Measurements from ENCODE around the gene BRD7.

Gene BRD7

GRCh38 chr16:50389900-50390299 is 21.1 kb upstream of the BRD7 start:
- DNase-seq (ENCODE audit: low spot score): no peak

GRCh38 chr16:50388496-50388895 is 19.7 kb upstream of the BRD7 start:
- no peak for DNase-seq (ENCODE audit: low spot score)

GRCh38 chr16:50386774-50387173 is 18.0 kb upstream of the BRD7 start:
- no peak for DNase-seq (ENCODE audit: low spot score)

GRCh38 chr16:50386139-50386538 is 17.4 kb upstream of the BRD7 start:
- DNase-seq (ENCODE audit: low spot score): no peak

GRCh38 chr16:50384500-50385135 is 15.8 kb upstream of the BRD7 start:
- DNase-seq (ENCODE audit: low spot score): no peak

GRCh38 chr16:50381679-50382440 is 13.1 kb upstream of the BRD7 start:
- DNase-seq (ENCODE audit: low spot score): no peak

- DNase-seq (ENCODE audit: low spot score): no peak
Measured at GRCh38 chr16:50378417-50378816, 9.6 kb upstream of the BRD7 start.

GRCh38 chr16:50377001-50377400 is 8.2 kb upstream of the BRD7 start:
- DNase-seq (ENCODE audit: low spot score): no peak

GRCh38 chr16:50373780-50374179 is 5.0 kb upstream of the BRD7 start:
- no peak for DNase-seq (ENCODE audit: low spot score)

GRCh38 chr16:50373345-50373701 is 4.5 kb upstream of the BRD7 start:
- no peak for DNase-seq (ENCODE audit: low spot score)

- no peak for DNase-seq (ENCODE audit: low spot score)
Measured at GRCh38 chr16:50372611-50373344, 4.0 kb upstream of the BRD7 start.

GRCh38 chr16:50371936-50372595 is 3.3 kb upstream of the BRD7 start:
- no peak for DNase-seq (ENCODE audit: low spot score)

- DNase-seq (ENCODE audit: low spot score): no peak
Measured at GRCh38 chr16:50371036-50371716, 2.4 kb upstream of the BRD7 start.

GRCh38 chr16:50369133-50369804 is 481 bp upstream of the BRD7 start:
- peak; percentile 23 for DNase-seq (ENCODE audit: low spot score)

- DNase-seq (ENCODE audit: low spot score): no peak
Measured at GRCh38 chr16:50367777-50368409, 895 bp downstream of the BRD7 start.

- no peak for DNase-seq (ENCODE audit: low spot score)
Measured at GRCh38 chr16:50365791-50366575, 2.8 kb downstream of the BRD7 start.

- DNase-seq (ENCODE audit: low spot score): no peak
Measured at GRCh38 chr16:50363656-50364055, 5.1 kb downstream of the BRD7 start.

GRCh38 chr16:50360779-50361178 is 8.0 kb downstream of the BRD7 start:
- no peak for DNase-seq (ENCODE audit: low spot score)

- DNase-seq (ENCODE audit: low spot score): no peak
Measured at GRCh38 chr16:50360033-50360778, 8.6 kb downstream of the BRD7 start.

All from hematopoietic multipotent progenitor cell treated with erythropoietin and hydrocortisone succinate and interleukin-3 and kit ligand, for 15 days (in vitro differentiated cells).